OCI-LY7 (cell line): ENCODE data around the gene AKAP9. TPM values are rescaled to one million over a fixed set of nuclear protein-coding genes. Genes with fewer than 3 reads are reported as not detected.

Experiments
- BruUV-seq: library from RNA; stranded (reverse); fragments of 400-500 nt; replicated peaks from 2 replicates; lab custom pipeline; 2021; lab: Mats Ljungman, UMichigan
- CTCF ChIA-PET: fragments of 300-600 bp; sonication (Branson Sonifier 250); formaldehyde crosslinking; loops from one replicate; lab custom pipeline; 2022; ENCODE audit warnings: antibody characterized with exemption; ENCODE audit not compliant: unreplicated experiment; lab: Charles Lee
- POLR2A ChIA-PET: fragments of 300-600 bp; sonication (Branson Sonifier 250); formaldehyde crosslinking; loops from one replicate; lab custom pipeline; 2022; ENCODE audit warnings: antibody characterized with exemption; lab: Charles Lee
- DNase-seq: peaks from one replicate; pipeline ENCODE4 v3.0.0-alpha.2; 2015; ENCODE audit warnings: low spot score
- H2AFZ ChIP-seq: fragments of 200-600 bp; sonication (generic), shearing (Covaris generic); 2 replicates; pipeline ENCODE4 v1.6.1; 2014; ENCODE audit warnings: mild to moderate bottlenecking, antibody characterized with exemption, low read length, moderate library complexity
- H3K27ac ChIP-seq: fragments of 200-600 bp; sonication (generic); 2 replicates; pipeline ENCODE4 v1.5.1; 2014; ENCODE audit warnings: mixed run types, low read depth, mild to moderate bottlenecking, moderate library complexity, low read length, inconsistent platforms; ENCODE audit not compliant: poor library complexity, severe bottlenecking
- H3K36me3 ChIP-seq: fragments of 200-600 bp; sonication (generic); 2 replicates; pipeline ENCODE4 v1.6.1; 2014; ENCODE audit warnings: mild to moderate bottlenecking, antibody characterized with exemption, low read length, moderate library complexity, mixed read lengths; ENCODE audit not compliant: insufficient read depth
- H3K4me1 ChIP-seq: fragments of 200-600 bp; sonication (generic); 2 replicates; pipeline ENCODE4 v1.5.1; 2014; ENCODE audit warnings: mild to moderate bottlenecking, low read length; ENCODE audit not compliant: insufficient read depth, poor library complexity, severe bottlenecking
- H3K4me2 ChIP-seq: fragments of 200-600 bp; sonication (generic); 2 replicates; pipeline ENCODE4 v1.6.1; 2014; ENCODE audit warnings: mild to moderate bottlenecking, low read length
- H3K4me3 ChIP-seq: fragments of 200-600 bp; sonication (generic); 2 replicates; pipeline ENCODE4 v1.5.1; 2014; ENCODE audit warnings: mild to moderate bottlenecking, low read depth, low read length; ENCODE audit not compliant: poor library complexity, severe bottlenecking
- H3K79me2 ChIP-seq: fragments of 200-600 bp; sonication (generic); 2 replicates; pipeline ENCODE4 v1.6.1; 2016; ENCODE audit warnings: low read depth, mild to moderate bottlenecking, low read length, moderate library complexity, mixed read lengths; ENCODE audit not compliant: insufficient read depth
- H3K9me2 ChIP-seq: fragments of 200-600 bp; sonication (generic); 2 replicates; pipeline ENCODE4 v1.6.1; 2016; ENCODE audit warnings: mild to moderate bottlenecking, low read length, mixed read lengths; ENCODE audit not compliant: insufficient read depth
- H3K9me3 ChIP-seq: fragments of 200-600 bp; sonication (generic); 2 replicates; pipeline ENCODE4 v1.6.1; 2014; ENCODE audit warnings: mild to moderate bottlenecking, mixed run types, low read length, mixed read lengths
- H4K20me1 ChIP-seq: fragments of 200-600 bp; sonication (generic); 2 replicates; pipeline ENCODE4 v1.6.1; 2014; ENCODE audit warnings: mild to moderate bottlenecking, antibody characterized with exemption, low read length, moderate library complexity, mixed read lengths; ENCODE audit not compliant: insufficient read depth
- EZH2phosphoT487 ChIP-seq: fragments of 200-600 bp; sonication (generic); IDR thresholded peaks from 2 replicates; pipeline ENCODE4 v1.6.1; 2018; ENCODE audit warnings: low read depth, borderline replicate concordance, mild to moderate bottlenecking, mixed run types, antibody characterized with exemption, low read length, moderate library complexity, mixed read lengths
- intact Hi-C: fragments of 100-400 bp; cut with micrococcal nuclease; formaldehyde crosslinking; loops from one replicate; pipeline ENCODE4 v1.10.0; 2022; ENCODE audit not compliant: unreplicated experiment
- total RNA-seq, 2 experiments: library from RNA; depleted of rRNA in 1 of 2; stranded (reverse); fragments of >200 nt in 1 of 2; shearing (Covaris generic) in 1 of 2; gene quantifications; 2 replicates each; pipeline ENCODE4 v1.2.3, GENCODE V29; 2014 to 2022
- TF ChIP-seq, protein P1 (sequence below): fragments of 200-600 bp; sonication (generic); conservative IDR thresholded peaks from 2 replicates; pipeline ENCODE4 v1.5.1; 2014; ENCODE audit warnings: mild to moderate bottlenecking, antibody characterized with exemption, low read length, moderate library complexity, mixed read lengths

Gene AKAP9
- total RNA-seq, 2 experiments from 2014 or later, result 32.6 to 38.1 TPM

DNA sequence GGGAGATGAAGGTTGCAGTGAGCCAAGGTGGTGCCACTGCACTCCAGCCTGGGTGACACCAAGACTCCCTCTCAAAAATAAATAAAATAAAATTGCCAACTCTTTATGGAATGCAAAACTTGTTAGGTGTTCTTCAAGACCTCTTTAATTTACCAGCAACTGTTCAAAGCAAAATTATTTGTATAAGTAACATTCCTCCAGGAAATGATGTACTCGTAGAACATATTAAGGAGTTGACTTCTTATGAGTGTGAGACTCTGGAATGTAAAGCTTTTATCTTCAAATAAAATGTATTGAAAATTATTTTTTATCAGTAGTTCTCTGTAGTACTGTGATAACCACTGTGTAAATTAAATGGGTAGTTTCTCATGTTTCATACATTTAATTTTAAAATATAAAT is 99.2 kb downstream of the AKAP9 start:
- no peaks in the 10 kb centered on the region for H4K20me1 ChIP-seq
- ChIA-PET CTCF (no interaction called here), POLR2A (interaction anchor here (0.6 to 0.7 kb wide), 3 partner anchors 20 to 522 kb away, joined by 3 to 4 read pairs (median 3); no protein-coding TSS in a partner anchor)
- peaks cover 27% of the 10 kb centered on the region for H3K36me3 ChIP-seq
- DNase-seq, result no peak
- no peak overlapping the region for H3K4me3 ChIP-seq
- no peak overlapping the region for H3K27ac ChIP-seq
- H2AFZ ChIP-seq, result no peak overlapping the region
- H3K9me2 ChIP-seq, result no peaks in the 10 kb centered on the region
- no peaks in the 10 kb centered on the region for H3K4me1 ChIP-seq
- no peak overlapping the region for H3K4me2 ChIP-seq
- intact Hi-C loops, result no loop called here
- no peaks in the 10 kb centered on the region for H3K9me3 ChIP-seq
- TF ChIP-seq, protein P1, sequence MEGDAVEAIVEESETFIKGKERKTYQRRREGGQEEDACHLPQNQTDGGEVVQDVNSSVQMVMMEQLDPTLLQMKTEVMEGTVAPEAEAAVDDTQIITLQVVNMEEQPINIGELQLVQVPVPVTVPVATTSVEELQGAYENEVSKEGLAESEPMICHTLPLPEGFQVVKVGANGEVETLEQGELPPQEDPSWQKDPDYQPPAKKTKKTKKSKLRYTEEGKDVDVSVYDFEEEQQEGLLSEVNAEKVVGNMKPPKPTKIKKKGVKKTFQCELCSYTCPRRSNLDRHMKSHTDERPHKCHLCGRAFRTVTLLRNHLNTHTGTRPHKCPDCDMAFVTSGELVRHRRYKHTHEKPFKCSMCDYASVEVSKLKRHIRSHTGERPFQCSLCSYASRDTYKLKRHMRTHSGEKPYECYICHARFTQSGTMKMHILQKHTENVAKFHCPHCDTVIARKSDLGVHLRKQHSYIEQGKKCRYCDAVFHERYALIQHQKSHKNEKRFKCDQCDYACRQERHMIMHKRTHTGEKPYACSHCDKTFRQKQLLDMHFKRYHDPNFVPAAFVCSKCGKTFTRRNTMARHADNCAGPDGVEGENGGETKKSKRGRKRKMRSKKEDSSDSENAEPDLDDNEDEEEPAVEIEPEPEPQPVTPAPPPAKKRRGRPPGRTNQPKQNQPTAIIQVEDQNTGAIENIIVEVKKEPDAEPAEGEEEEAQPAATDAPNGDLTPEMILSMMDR, result no peak
- TF ChIP-seq EZH2phosphoT487, result no peak
- BruUV-seq, result no TSS peak
- no peaks in the 10 kb centered on the region for H3K79me2 ChIP-seq

GRCh38 chr7:92042056-92042737 is 101.5 kb downstream of the AKAP9 start:
- no peak for DNase-seq
- H3K9me2 ChIP-seq, result no peaks in the 10 kb centered on the region
- ChIA-PET POLR2A (interaction anchor here (0.6 to 0.9 kb wide), 2 partner anchors 12 to 39 kb away, joined by 4 read pairs; no protein-coding TSS in a partner anchor), CTCF (no interaction called here)
- no peaks in the 10 kb centered on the region for H4K20me1 ChIP-seq
- no peak overlapping the region for H3K4me3 ChIP-seq
- no peak overlapping the region for H3K27ac ChIP-seq
- intact Hi-C loops, result no loop called here
- TF ChIP-seq EZH2phosphoT487, result no peak
- TF ChIP-seq, protein P1, result no peak
- no peaks in the 10 kb centered on the region for H3K79me2 ChIP-seq
- H2AFZ ChIP-seq, result no peak overlapping the region
- no peak overlapping the region for H3K4me2 ChIP-seq
- TSS peak; percentile 20 for BruUV-seq
- no peaks in the 10 kb centered on the region for H3K4me1 ChIP-seq
- H3K9me3 ChIP-seq, result no peaks in the 10 kb centered on the region
- H3K36me3 ChIP-seq, result peaks cover 48% of the 10 kb centered on the region

DNA sequence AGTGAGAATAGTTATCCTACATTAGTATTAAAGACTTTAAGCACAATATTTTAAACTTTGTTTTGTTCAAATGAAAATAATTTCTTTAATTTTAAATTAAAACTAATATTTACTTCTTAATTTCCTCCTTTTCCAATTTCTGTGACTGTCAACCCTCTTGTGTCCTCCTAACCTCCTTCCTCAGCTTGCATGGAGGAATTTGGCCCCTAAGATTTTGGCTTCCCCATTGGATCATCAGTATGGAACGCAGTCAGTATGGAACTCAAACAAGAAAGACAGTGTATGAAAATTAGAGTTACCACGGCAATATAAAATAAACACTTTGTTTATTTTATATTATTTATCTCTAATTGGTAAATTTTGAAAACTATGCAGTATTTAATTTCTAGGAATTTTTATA is 102.4 kb downstream of the AKAP9 start:
- intact Hi-C loops, result no loop called here
- H3K9me3 ChIP-seq, result no peaks in the 10 kb centered on the region
- TF ChIP-seq EZH2phosphoT487, result no peak
- TF ChIP-seq, protein P1, result no peak
- no peak overlapping the region for H3K27ac ChIP-seq
- H3K4me3 ChIP-seq, result no peak overlapping the region
- H3K9me2 ChIP-seq, result no peaks in the 10 kb centered on the region
- ChIA-PET CTCF (no interaction called here), POLR2A (no interaction called here)
- no TSS peak for BruUV-seq
- no peak overlapping the region for H3K4me2 ChIP-seq
- no peaks in the 10 kb centered on the region for H4K20me1 ChIP-seq
- no peak for DNase-seq
- no peak overlapping the region for H2AFZ ChIP-seq
- H3K36me3 ChIP-seq, result peaks cover 54% of the 10 kb centered on the region
- no peaks in the 10 kb centered on the region for H3K79me2 ChIP-seq
- H3K4me1 ChIP-seq, result no peaks in the 10 kb centered on the region
